Neuronal stem cell (in vitro differentiated cells): Measurements from ENCODE around the gene SYS1.

ENCODE experiments used
- DNase-seq: peaks from one replicate; pipeline ENCODE4 v3.0.0-alpha.2; 2013; ENCODE audit warnings: low spot score
- H2AFZ ChIP-seq: one replicate; pipeline ENCODE4 v1.6.1; 2013; ENCODE audit warnings: mild to moderate bottlenecking, low read length, inconsistent platforms
- H2AK5ac ChIP-seq: 2 replicates; pipeline ENCODE4 v1.6.1; 2013; ENCODE audit warnings: low read depth, mild to moderate bottlenecking, inconsistent platforms, low read length, moderate library complexity, mixed read lengths
- H2BK120ac ChIP-seq: 2 replicates; pipeline ENCODE4 v1.6.1; 2013; ENCODE audit warnings: low read depth, mild to moderate bottlenecking, inconsistent platforms, low read length, moderate library complexity, mixed read lengths
- H2BK12ac ChIP-seq: one replicate; pipeline ENCODE4 v1.6.1; 2013; ENCODE audit warnings: low read length, inconsistent platforms
- H2BK15ac ChIP-seq: 2 replicates; pipeline ENCODE4 v1.6.1; 2013; ENCODE audit warnings: mild to moderate bottlenecking, low read length, inconsistent platforms, mixed read lengths
- H2BK5ac ChIP-seq: one replicate; pipeline ENCODE4 v1.6.1; 2013; ENCODE audit warnings: inconsistent platforms, mild to moderate bottlenecking, low read length, moderate library complexity
- H3K14ac ChIP-seq: one replicate; pipeline ENCODE4 v1.6.1; 2013; ENCODE audit warnings: low read length, inconsistent platforms
- H3K18ac ChIP-seq: 2 replicates; pipeline ENCODE4 v1.6.1; 2013; ENCODE audit warnings: low read length, inconsistent platforms
- H3K23ac ChIP-seq: 2 replicates; pipeline ENCODE4 v1.6.1; 2013; ENCODE audit warnings: low read depth, mild to moderate bottlenecking, mixed read lengths, low read length, inconsistent platforms; ENCODE audit not compliant: poor library complexity
- H3K27ac ChIP-seq: replicated peaks from 3 replicates; pipeline ENCODE4 v1.5.1; 2013; ENCODE audit warnings: low read length, inconsistent platforms
- H3K27me3 ChIP-seq, 3 experiments: 2 replicates each; pipeline ENCODE4 v1.6.1; 2013; ENCODE audit warnings: low read length in 3 of 3, mild to moderate bottlenecking in 2 of 3, inconsistent platforms in 1 of 3, low read depth in 1 of 3, mixed read lengths in 1 of 3, moderate library complexity in 1 of 3; ENCODE audit not compliant: control insufficient read depth in 3 of 3, insufficient read depth in 3 of 3
- H3K36me3 ChIP-seq, 2 donors: replicated peaks in 1 of 2; 2 replicates each; pipeline ENCODE4 v1.6.1; 2013; ENCODE audit warnings: low read length in 2 of 2; ENCODE audit not compliant: control insufficient read depth in 2 of 2, insufficient read depth in 2 of 2
- H3K4ac ChIP-seq: 2 replicates; pipeline ENCODE4 v1.6.1; 2013; ENCODE audit warnings: inconsistent platforms, mild to moderate bottlenecking, low read length, moderate library complexity
- H3K4me1 ChIP-seq, 2 donors: 1 replicate in 1 of 2; 2 replicates in 1 of 2; pipeline ENCODE4 v1.6.1; 2013; ENCODE audit warnings: low read length in 2 of 2, low read depth in 1 of 2; ENCODE audit not compliant: control insufficient read depth in 2 of 2, insufficient read depth in 1 of 2
- H3K4me2 ChIP-seq: one replicate; pipeline ENCODE4 v1.6.1; 2013; ENCODE audit warnings: mild to moderate bottlenecking, low read length, inconsistent platforms; ENCODE audit not compliant: insufficient read depth, poor library complexity, severe bottlenecking
- H3K4me3 ChIP-seq, 2 donors: 2 replicates each; pipeline ENCODE4 v1.5.1; 2013; ENCODE audit warnings: low read length in 2 of 2, mild to moderate bottlenecking in 2 of 2, inconsistent platforms in 1 of 2, moderate library complexity in 1 of 2
- H3K79me1 ChIP-seq: one replicate; pipeline ENCODE4 v1.6.1; 2013; ENCODE audit warnings: low read depth, mild to moderate bottlenecking, inconsistent platforms, low read length, moderate library complexity
- H3K9ac ChIP-seq: one replicate; pipeline ENCODE4 v1.6.1; 2013; ENCODE audit warnings: mild to moderate bottlenecking, low read depth, low read length, inconsistent platforms; ENCODE audit not compliant: poor library complexity
- H3K9me3 ChIP-seq, 2 donors: replicated peaks in 1 of 2; 2 replicates each; pipeline versions ENCODE3 to v1.6.1; 2013; ENCODE audit warnings: low read length in 2 of 2, mild to moderate bottlenecking in 2 of 2, inconsistent platforms in 1 of 2, low read depth in 1 of 2, mixed read lengths in 1 of 2, moderate library complexity in 1 of 2; ENCODE audit not compliant: control insufficient read depth in 2 of 2, insufficient read depth in 1 of 2
- H4K8ac ChIP-seq: one replicate; pipeline ENCODE4 v1.6.1; 2013; ENCODE audit warnings: low read depth, mild to moderate bottlenecking, inconsistent platforms, low read length, moderate library complexity
- H4K91ac ChIP-seq: one replicate; pipeline ENCODE4 v1.6.1; 2013; ENCODE audit warnings: low read length, low read depth, mild to moderate bottlenecking, inconsistent platforms; ENCODE audit not compliant: poor library complexity
- WGBS, 2 donors: extraction: QIAGEN DNeasy Blood & Tissue Kit; methylation state at CpG; one replicate each; pipeline ENCODE4 v1.1.7; 2013; ENCODE audit warnings: missing lambda C conversion rate in 2 of 2, mixed read lengths in 1 of 2; ENCODE audit not compliant: insufficient read length in 2 of 2, insufficient replicate concordance in 1 of 2; ENCODE audit errors: extremely low coverage in 2 of 2; 5-methylcytosine and 5-hydroxymethylcytosine counted together

The SYS1 gene

GRCh38 chr20:45377269-45377668 is 14.3 kb downstream of the SYS1 start:
- no peak overlapping the region for H3K4me2 ChIP-seq
- no peak overlapping the region for H3K18ac ChIP-seq
- no peak overlapping the region for H4K91ac ChIP-seq
- DNase-seq: no peak
- peaks cover 0 to 13% of the 10 kb centered on the region in 2 donors for H3K4me1 ChIP-seq
- peaks cover 0 to 5% of the 10 kb centered on the region in 2 donors for H3K36me3 ChIP-seq
- H3K9me3 ChIP-seq: peaks cover 0 to 1% of the 10 kb centered on the region in 2 donors
- no peak overlapping the region for H3K27ac ChIP-seq
- H2BK15ac ChIP-seq: no peak overlapping the region
- no peak overlapping the region for H3K23ac ChIP-seq
- peaks cover 0 to 5% (median 0%) of the 10 kb centered on the region in 3 experiments for H3K27me3 ChIP-seq
- H2BK12ac ChIP-seq: no peak overlapping the region
- H2AK5ac ChIP-seq: no peak overlapping the region
- H3K9ac ChIP-seq: no peak overlapping the region
- H3K79me1 ChIP-seq: no peaks in the 10 kb centered on the region
- H2BK120ac ChIP-seq: no peak overlapping the region
- H2BK5ac ChIP-seq: no peak overlapping the region
- H3K4ac ChIP-seq: no peak overlapping the region
- no CpG with 5 or more reads among the region's 11 CpGs for WGBS, 2 donors
- no peak overlapping the region for H3K14ac ChIP-seq
- no peak overlapping the region for H4K8ac ChIP-seq
- no peak overlapping the region for H3K4me3 ChIP-seq
- no peak overlapping the region for H2AFZ ChIP-seq

- Histone ChIP-seq H3K27me3 (no peaks in the 10 kb centered on the region), H3K4me2 (no peak within 1 kb of the TSS), H3K36me3 (peaks cover 0 to 5% of the 10 kb centered on the region in 2 donors), H4K91ac (no peak within 1 kb of the TSS), H3K4me3 (peak within 1 kb of the TSS in 1 of 2 donors; percentile 38), H2AK5ac (no peak within 1 kb of the TSS), H2BK5ac (no peak within 1 kb of the TSS), H4K8ac (no peak within 1 kb of the TSS), H3K14ac (no peak within 1 kb of the TSS), H3K23ac (no peak within 1 kb of the TSS), H3K9me3 (peaks cover 0 to 1% of the 10 kb centered on the region in 2 donors), H3K79me1 (no peaks in the 10 kb centered on the region), H2AFZ (no peak within 1 kb of the TSS), H3K4me1 (peaks cover 0 to 9% of the 10 kb centered on the region in 2 donors), H3K4ac (no peak within 1 kb of the TSS), H2BK120ac (no peak within 1 kb of the TSS), H2BK15ac (no peak within 1 kb of the TSS), H3K27ac (no peak within 1 kb of the TSS), H2BK12ac (no peak within 1 kb of the TSS), H3K9ac (no peak within 1 kb of the TSS), H3K18ac (no peak within 1 kb of the TSS)
- DNase-seq: no peak
- whole genome bisulfite sequencing, 2 donors: no CpG with 5 or more reads among the region's 1 CpG
These were observed 15.2 kb downstream of the SYS1 start, which contains the start of gene TP53TG5 for GRCh38 chr20:45378191-45378590. TP53TG5 (minus strand) TSS chr20:45378325; CDS start chr20:45378236, 89 bp downstream.

GRCh38 chr20:45387274-45387673 is 24.3 kb downstream of the SYS1 start:
- Histone ChIP-seq H3K9me3 (no peaks in the 10 kb centered on the region), H3K23ac (no peak overlapping the region), H3K14ac (no peak overlapping the region), H3K27ac (no peak overlapping the region), H3K9ac (no peak overlapping the region), H3K4me2 (no peak overlapping the region), H4K8ac (no peak overlapping the region), H2AFZ (no peak overlapping the region), H3K36me3 (no peaks in the 10 kb centered on the region), H3K4me3 (no peak overlapping the region), H2BK5ac (no peak overlapping the region), H4K91ac (no peak overlapping the region), H2BK120ac (no peak overlapping the region), H3K79me1 (no peaks in the 10 kb centered on the region), H3K4me1 (no peaks in the 10 kb centered on the region), H3K27me3 (no peaks in the 10 kb centered on the region), H2BK15ac (no peak overlapping the region), H3K18ac (no peak overlapping the region), H3K4ac (no peak overlapping the region), H2AK5ac (no peak overlapping the region), H2BK12ac (no peak overlapping the region)
- no CpG with 5 or more reads among the region's 1 CpG for WGBS, 2 donors
- DNase-seq: no peak

GRCh38 chr20:45390931-45391330 is 28.0 kb downstream of the SYS1 start:
- no peak overlapping the region for H3K14ac ChIP-seq
- H3K4me1 ChIP-seq: no peaks in the 10 kb centered on the region
- no peak overlapping the region for H3K23ac ChIP-seq
- no peak overlapping the region for H2BK5ac ChIP-seq
- no peak overlapping the region for H2BK120ac ChIP-seq
- H3K9me3 ChIP-seq: no peaks in the 10 kb centered on the region
- no CpG with 5 or more reads among the region's 2 CpGs for WGBS, 2 donors
- H3K4me2 ChIP-seq: no peak overlapping the region
- no peak overlapping the region for H3K4ac ChIP-seq
- H3K4me3 ChIP-seq: no peak overlapping the region
- H4K91ac ChIP-seq: no peak overlapping the region
- peaks cover 0 to 2% of the 10 kb centered on the region in 2 donors for H3K36me3 ChIP-seq
- H3K79me1 ChIP-seq: peaks cover 5% of the 10 kb centered on the region
- H4K8ac ChIP-seq: no peak overlapping the region
- H3K18ac ChIP-seq: no peak overlapping the region
- H2AK5ac ChIP-seq: no peak overlapping the region
- H2AFZ ChIP-seq: no peak overlapping the region
- no peak overlapping the region for H2BK12ac ChIP-seq
- no peaks in the 10 kb centered on the region for H3K27me3 ChIP-seq
- no peak for DNase-seq
- H3K9ac ChIP-seq: no peak overlapping the region
- no peak overlapping the region for H2BK15ac ChIP-seq
- no peak overlapping the region for H3K27ac ChIP-seq
